ENCODE results near the gene TLK2. TPM values are rescaled to one million over a fixed set of nuclear protein-coding genes. Genes with fewer than 3 reads are reported as not detected.
A peak's percentile ranks its signal among the peaks of the same experiment; 100 is the strongest.

Gene TLK2
- total and polyA plus RNA-seq, 2 experiments from 2014 or later, result 19.6 to 56.1 TPM

GRCh38 chr17:62643496-62643895, 164.9 kb downstream of the TLK2 start:
- no peak for ATAC-seq
- H3K9me3 Mint-ChIP-seq, result no peaks in the 10 kb centered on the region
- H3K4me1 ChIP-seq (ENCODE audit: insufficient read depth), result peaks cover 1% of the 10 kb centered on the region; the same call in 1 of the 2 replicates
- no peaks in the 10 kb centered on the region for H3F3A ChIP-seq (replicated peaks; ENCODE audit: low read depth)
- no peak overlapping the region for H3K4me2 ChIP-seq
- no peaks in the 10 kb centered on the region for H3K27me3 ChIP-seq (ENCODE audit: insufficient read depth)
- peaks cover 10% of the 10 kb centered on the region; the same call in 1 of the 2 replicates for H3K79me2 ChIP-seq (replicated peaks; ENCODE audit: insufficient read depth)
- H2AFZ ChIP-seq, result no peak overlapping the region
- H3K9me2 ChIP-seq (ENCODE audit: insufficient read depth), result no peaks in the 10 kb centered on the region
- no peak overlapping the region for H3K27ac Mint-ChIP-seq
- H3K27ac ChIP-seq (ENCODE audit: low read depth), result no peak overlapping the region
- no peaks in the 10 kb centered on the region for H4K20me1 ChIP-seq (replicated peaks; ENCODE audit: insufficient read depth)
- no peaks in the 10 kb centered on the region for H3K36me3 ChIP-seq (ENCODE audit: insufficient read depth)
- no peaks in the 10 kb centered on the region; the same call in 2 of the 3 replicates for H3K36me3 Mint-ChIP-seq (ENCODE audit: low read depth)
- H3K4me3 ChIP-seq, result no peak overlapping the region
- TF ChIP-seq ZNF114 (CRISPR knock-in tag; IDR thresholded peaks at IDR 0.05) (no peak), ETS1 (IDR thresholded peaks at IDR 0.05) (no peak), ZNF331 (CRISPR knock-in tag; IDR thresholded peaks at IDR 0.05; ENCODE audit: low read depth) (no peak)
- DNase-seq (ENCODE audit: low spot score), result no peak
- H3K27me3 Mint-ChIP-seq (ENCODE audit: insufficient read depth, low read depth, poor library complexity), result peaks cover 3% of the 10 kb centered on the region
- H3K4me3 Mint-ChIP-seq, result no peak overlapping the region
- H3K4me1 Mint-ChIP-seq, result peaks cover 11% of the 10 kb centered on the region; the same call in 2 of the 3 replicates

- H3K9me2 ChIP-seq (ENCODE audit: insufficient read depth), result no peaks in the 10 kb centered on the region
- no peaks in the 10 kb centered on the region for H4K20me1 ChIP-seq (replicated peaks; ENCODE audit: insufficient read depth)
- H3F3A ChIP-seq (replicated peaks; ENCODE audit: low read depth), result no peaks in the 10 kb centered on the region
- H2AFZ ChIP-seq, result no peak overlapping the region; the same call in 1 of the 2 replicates
- peak; percentile 80 for DNase-seq (ENCODE audit: low spot score)
- Mint-ChIP-seq H3K4me1 (peaks cover 18% of the 10 kb centered on the region; the same call in 2 of the 3 replicates), H3K9me3 (no peaks in the 10 kb centered on the region), H3K27ac (no peak overlapping the region), H3K27me3 (ENCODE audit: insufficient read depth, low read depth, poor library complexity) (peaks cover 5% of the 10 kb centered on the region), H3K36me3 (ENCODE audit: low read depth) (no peaks in the 10 kb centered on the region; the same call in 2 of the 3 replicates), H3K4me3 (peak overlapping the region; percentile 16; the same call in 2 of the 3 replicates)
- H3K27ac ChIP-seq (ENCODE audit: low read depth), result peak overlapping the region; percentile 20; the same call in 1 of the 2 replicates
- H3K27me3 ChIP-seq (ENCODE audit: insufficient read depth), result no peaks in the 10 kb centered on the region
- 0 out of 2 replicates have a peak, but pooled peaks cover 7% of the 10 kb centered on the region for H3K4me1 ChIP-seq (ENCODE audit: insufficient read depth)
- H3K4me3 ChIP-seq, result peak overlapping the region; percentile 34
- H3K4me2 ChIP-seq, result peak overlapping the region; percentile 63
- TF ChIP-seq ETS1 (IDR thresholded peaks at IDR 0.05) (no peak), POLR2AphosphoS5 (IDR thresholded peaks at IDR 0.05; ENCODE audit: low read depth) (peak; percentile 84)
- peaks cover 5% of the 10 kb centered on the region; the same call in 1 of the 2 replicates for H3K79me2 ChIP-seq (replicated peaks; ENCODE audit: insufficient read depth)
- no peaks in the 10 kb centered on the region for H3K36me3 ChIP-seq (ENCODE audit: insufficient read depth)
- ATAC-seq, result peak; percentile 96
These were observed 166.0 kb downstream of the TLK2 start for GRCh38 chr17:62644487-62645173.

GRCh38 chr17:62648251-62648955, 169.8 kb downstream of the TLK2 start:
- peak overlapping the region; percentile 40; the same call in 1 of the 2 replicates for H3K27ac Mint-ChIP-seq
- no peak for ATAC-seq
- TF ChIP-seq JUNB (IDR thresholded peaks at IDR 0.05; ENCODE audit: unreplicated experiment) (no peak), EZH2 (IDR thresholded peaks at IDR 0.05; ENCODE audit: low read depth, unreplicated experiment) (no peak), CREB1 (CRISPR knock-in tag; IDR thresholded peaks at IDR 0.05; ENCODE audit: low read depth) (no peak), CTCF (conservative IDR thresholded peaks at IDR 0.05; ENCODE audit: low read depth in 2 of 2) (no peak), REST (IDR thresholded peaks at IDR 0.05; ENCODE audit: unreplicated experiment) (no peak)

More at GRCh38 chr17:62648251-62648955, 169.8 kb downstream of the TLK2 start:
- Histone ChIP-seq H2AFZ (no peak overlapping the region), H3K9me2 (ENCODE audit: insufficient read depth) (no peaks in the 10 kb centered on the region), H3K36me3 (ENCODE audit: insufficient read depth) (no peaks in the 10 kb centered on the region), H4K20me1 (replicated peaks; ENCODE audit: insufficient read depth) (no peaks in the 10 kb centered on the region; the same call in 1 of the 2 replicates), H3F3A (replicated peaks; ENCODE audit: low read depth) (0 out of 2 replicates have a peak, but pooled peaks cover 4% of the 10 kb centered on the region), H3K79me2 (replicated peaks; ENCODE audit: insufficient read depth) (no peaks in the 10 kb centered on the region; the same call in 1 of the 2 replicates), H3K27ac (ENCODE audit: low read depth) (peak overlapping the region; percentile 68; the same call in 1 of the 2 replicates), H3K4me3 (no peak overlapping the region), H3K4me2 (no peak overlapping the region), H3K27me3 (ENCODE audit: insufficient read depth) (peaks cover 8% of the 10 kb centered on the region; the same call in 1 of the 2 replicates), H3K4me1 (ENCODE audit: insufficient read depth) (peaks cover 15% of the 10 kb centered on the region)
- Mint-ChIP-seq H3K9me3 (peaks cover 2% of the 10 kb centered on the region; the same call in 2 of the 3 replicates), H3K4me1 (peaks cover 26% of the 10 kb centered on the region), H3K36me3 (ENCODE audit: low read depth) (no peaks in the 10 kb centered on the region), H3K27me3 (ENCODE audit: insufficient read depth, low read depth, poor library complexity) (peaks cover 17% of the 10 kb centered on the region), H3K4me3 (no peak overlapping the region)
- DNase-seq (ENCODE audit: low spot score), result no peak
